Stimulated activated naive CD8-positive, alpha-beta T cell treated with anti-CD3 and anti-CD28 coated beads, Interleukin-15, Interleukin-2, amounts not matched to agents 100 ng/mL and 50 ng/mL, for 24 hours (primary cell): ENCODE measurements around the gene LINGO3.
A peak's percentile ranks its signal among the peaks of the same experiment; 100 is the strongest.

Experiments used
- H3K27ac Mint-ChIP-seq: one replicate; pipeline ENCODE4 v1.8.0; 2021; ENCODE audit warnings: mild to moderate bottlenecking, mixed read lengths
- H3K27me3 Mint-ChIP-seq: one replicate; pipeline ENCODE4 v1.8.0; 2021; ENCODE audit warnings: mixed read lengths
- H3K36me3 Mint-ChIP-seq: one replicate; pipeline ENCODE4 v1.8.0; 2021; ENCODE audit warnings: low read depth, mixed read lengths
- H3K4me1 Mint-ChIP-seq: one replicate; pipeline ENCODE4 v1.8.0; 2021; ENCODE audit warnings: low read depth, mixed read lengths
- H3K4me3 Mint-ChIP-seq: one replicate; pipeline ENCODE4 v1.8.0; 2021; ENCODE audit warnings: mild to moderate bottlenecking, mixed read lengths
- H3K9me3 Mint-ChIP-seq: one replicate; pipeline ENCODE4 v1.8.0; 2021; ENCODE audit warnings: mixed read lengths

LINGO3 gene

DNA sequence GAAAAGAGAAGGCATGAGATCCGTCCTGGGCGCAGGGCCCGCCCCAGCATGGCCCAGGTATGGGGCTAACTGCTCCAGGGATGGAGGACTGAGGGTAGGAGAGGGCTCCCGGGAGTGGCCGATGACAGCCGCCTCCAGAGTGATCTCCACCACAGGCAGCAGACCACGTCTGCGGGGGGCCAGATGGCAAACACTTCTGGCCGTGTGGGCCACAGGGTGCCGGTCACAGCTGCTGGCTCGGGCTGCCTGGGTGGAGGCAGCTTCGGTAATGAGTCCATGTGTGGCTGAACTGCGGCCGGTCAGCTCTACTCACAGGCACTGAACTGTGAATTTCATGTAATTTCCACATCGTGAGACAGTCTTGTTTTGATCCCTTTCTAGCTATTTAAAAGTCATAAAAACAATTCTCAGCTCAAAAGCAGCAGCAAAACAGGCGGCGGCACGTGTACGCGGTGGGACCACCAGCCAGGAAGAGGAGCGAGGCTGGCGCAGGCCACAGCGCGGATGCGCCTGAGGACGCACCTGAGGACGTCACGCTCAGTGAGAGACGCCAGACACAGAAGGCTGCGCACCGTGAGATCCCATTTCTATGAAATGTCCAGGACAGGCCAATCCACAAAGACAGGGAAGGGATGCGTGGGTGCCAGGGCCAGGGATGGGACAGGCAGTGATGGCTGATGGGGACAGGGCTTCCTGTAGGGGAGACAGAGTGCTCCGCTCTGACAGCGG lies 16.4 kb upstream of the LINGO3 start:
- no peaks in the 10 kb centered on the region for H3K27me3 Mint-ChIP-seq
- peaks cover 25% of the 10 kb centered on the region for H3K36me3 Mint-ChIP-seq
- peak overlapping the region; percentile 19 for H3K4me3 Mint-ChIP-seq
- H3K27ac Mint-ChIP-seq: peak overlapping the region; percentile 45
- peaks cover 43% of the 10 kb centered on the region for H3K4me1 Mint-ChIP-seq
- H3K9me3 Mint-ChIP-seq: no peaks in the 10 kb centered on the region

DNA sequence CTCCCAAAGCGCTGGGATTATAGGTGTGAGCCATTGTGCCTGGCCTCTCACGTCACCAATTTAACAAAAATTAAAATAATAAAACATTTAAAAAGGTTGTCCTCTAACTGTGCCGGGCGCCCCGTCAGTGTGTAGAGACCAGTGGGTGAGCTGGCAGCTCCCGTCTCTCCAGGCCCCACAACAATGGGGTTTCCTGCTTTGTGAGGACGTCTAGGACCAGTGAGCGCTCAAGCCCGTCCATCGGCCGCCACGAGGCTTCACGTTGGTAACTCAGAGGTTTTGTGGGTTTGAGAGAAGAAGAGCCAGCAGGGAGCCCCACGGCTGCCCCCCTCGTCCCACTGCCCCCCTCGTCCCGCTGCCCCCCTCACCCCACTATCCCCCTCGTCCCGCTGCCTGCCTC lies 15.8 kb upstream of the LINGO3 start:
- peaks cover 39% of the 10 kb centered on the region for H3K4me1 Mint-ChIP-seq
- H3K9me3 Mint-ChIP-seq: no peaks in the 10 kb centered on the region
- H3K27me3 Mint-ChIP-seq: no peaks in the 10 kb centered on the region
- H3K4me3 Mint-ChIP-seq: no peak overlapping the region
- H3K36me3 Mint-ChIP-seq: peaks cover 25% of the 10 kb centered on the region
- H3K27ac Mint-ChIP-seq: no peak overlapping the region

- peaks cover 13% of the 10 kb centered on the region for H3K36me3 Mint-ChIP-seq
Observed at GRCh38 chr19:2321565-2322283, 13.8 kb upstream of the LINGO3 start.

GRCh38 chr19:2320939-2321338 lies 13.0 kb upstream of the LINGO3 start:
- Mint-ChIP-seq H3K4me1 (peaks cover 20% of the 10 kb centered on the region), H3K4me3 (no peak overlapping the region), H3K27ac (no peak overlapping the region), H3K27me3 (no peaks in the 10 kb centered on the region), H3K9me3 (no peaks in the 10 kb centered on the region), H3K36me3 (peaks cover 7% of the 10 kb centered on the region)

More at GRCh38 chr19:2321565-2322283, 13.8 kb upstream of the LINGO3 start:
- H3K4me3 Mint-ChIP-seq: no peak overlapping the region
- no peak overlapping the region for H3K27ac Mint-ChIP-seq
- H3K9me3 Mint-ChIP-seq: no peaks in the 10 kb centered on the region
- H3K27me3 Mint-ChIP-seq: no peaks in the 10 kb centered on the region
- peaks cover 27% of the 10 kb centered on the region for H3K4me1 Mint-ChIP-seq

DNA sequence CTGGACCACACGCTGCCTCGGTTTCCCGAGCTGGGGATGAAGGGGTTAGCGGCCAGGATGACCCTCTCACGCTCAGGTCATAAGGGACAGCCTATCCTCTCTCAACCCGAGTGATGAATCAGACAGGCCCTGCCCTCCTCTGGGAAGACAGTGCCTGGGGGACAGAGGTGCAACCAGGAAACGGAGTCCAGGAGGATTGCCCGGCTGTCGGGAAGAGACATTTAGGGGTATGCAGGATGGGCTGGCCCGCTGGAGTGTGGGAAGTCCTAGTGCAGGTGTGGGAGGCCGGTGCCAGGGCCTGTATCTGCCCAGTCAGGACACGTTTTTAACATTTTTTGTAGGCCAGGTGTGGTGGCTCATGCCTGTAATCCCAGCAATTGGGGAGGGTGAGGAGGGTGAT lies 12.1 kb upstream of the LINGO3 start:
- H3K4me1 Mint-ChIP-seq: peaks cover 11% of the 10 kb centered on the region
- peaks cover 12% of the 10 kb centered on the region for H3K36me3 Mint-ChIP-seq
- H3K9me3 Mint-ChIP-seq: peaks cover 3% of the 10 kb centered on the region
- no peak overlapping the region for H3K4me3 Mint-ChIP-seq
- no peak overlapping the region for H3K27ac Mint-ChIP-seq
- peaks cover 5% of the 10 kb centered on the region for H3K27me3 Mint-ChIP-seq

- no peak overlapping the region for H3K4me3 Mint-ChIP-seq
- peaks cover 10% of the 10 kb centered on the region for H3K27me3 Mint-ChIP-seq
- peaks cover 11% of the 10 kb centered on the region for H3K36me3 Mint-ChIP-seq
- peaks cover 8% of the 10 kb centered on the region for H3K4me1 Mint-ChIP-seq
- H3K9me3 Mint-ChIP-seq: peaks cover 8% of the 10 kb centered on the region
- H3K27ac Mint-ChIP-seq: no peak overlapping the region
Observed at GRCh38 chr19:2319551-2319950, 11.6 kb upstream of the LINGO3 start.

GRCh38 chr19:2318923-2319322 lies 11.0 kb upstream of the LINGO3 start:
- Mint-ChIP-seq H3K9me3 (peaks cover 10% of the 10 kb centered on the region), H3K4me3 (no peak overlapping the region), H3K4me1 (peaks cover 3% of the 10 kb centered on the region), H3K27ac (no peak overlapping the region), H3K36me3 (peaks cover 10% of the 10 kb centered on the region), H3K27me3 (peaks cover 15% of the 10 kb centered on the region)

GRCh38 chr19:2317756-2318155 lies 9.8 kb upstream of the LINGO3 start:
- Mint-ChIP-seq H3K4me1 (peaks cover 3% of the 10 kb centered on the region), H3K27ac (no peak overlapping the region), H3K27me3 (peaks cover 23% of the 10 kb centered on the region), H3K9me3 (peaks cover 10% of the 10 kb centered on the region), H3K36me3 (peaks cover 10% of the 10 kb centered on the region), H3K4me3 (no peak overlapping the region)

GRCh38 chr19:2317300-2317699 lies 9.3 kb upstream of the LINGO3 start:
- no peak overlapping the region for H3K27ac Mint-ChIP-seq
- peaks cover 10% of the 10 kb centered on the region for H3K36me3 Mint-ChIP-seq
- no peak overlapping the region for H3K4me3 Mint-ChIP-seq
- peaks cover 3% of the 10 kb centered on the region for H3K4me1 Mint-ChIP-seq
- H3K27me3 Mint-ChIP-seq: peaks cover 23% of the 10 kb centered on the region
- peaks cover 10% of the 10 kb centered on the region for H3K9me3 Mint-ChIP-seq

DNA sequence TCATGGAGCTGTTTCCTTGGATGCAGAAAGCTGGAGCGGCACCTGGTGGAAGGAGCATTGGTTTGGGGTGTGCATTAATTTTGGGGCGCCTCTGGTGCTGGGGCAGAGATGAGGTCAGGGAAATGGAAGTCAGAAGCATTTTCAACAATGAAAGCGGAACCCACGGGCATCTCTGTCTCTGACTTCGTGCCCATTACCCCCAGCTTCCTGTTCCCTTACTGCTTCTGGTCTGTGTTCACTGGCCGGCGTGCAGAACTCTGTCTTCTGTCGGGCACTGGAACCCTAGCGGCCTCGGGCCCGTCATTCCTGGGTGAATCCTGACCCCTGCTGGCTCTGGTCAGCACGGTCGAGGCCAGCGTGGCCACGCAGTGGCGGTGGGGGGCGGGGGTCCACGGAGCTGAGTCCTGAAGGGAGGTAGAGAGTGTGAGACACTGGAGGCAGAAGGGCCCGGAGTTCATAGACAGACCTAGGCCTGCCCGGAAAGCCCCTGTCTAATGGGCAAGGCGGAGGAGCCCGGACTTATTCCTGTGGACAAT lies 7.9 kb upstream of the LINGO3 start:
- H3K27ac Mint-ChIP-seq: no peak overlapping the region
- peaks cover 3% of the 10 kb centered on the region for H3K4me1 Mint-ChIP-seq
- H3K36me3 Mint-ChIP-seq: peaks cover 10% of the 10 kb centered on the region
- peaks cover 10% of the 10 kb centered on the region for H3K9me3 Mint-ChIP-seq
- no peak overlapping the region for H3K4me3 Mint-ChIP-seq
- peaks cover 23% of the 10 kb centered on the region for H3K27me3 Mint-ChIP-seq

DNA sequence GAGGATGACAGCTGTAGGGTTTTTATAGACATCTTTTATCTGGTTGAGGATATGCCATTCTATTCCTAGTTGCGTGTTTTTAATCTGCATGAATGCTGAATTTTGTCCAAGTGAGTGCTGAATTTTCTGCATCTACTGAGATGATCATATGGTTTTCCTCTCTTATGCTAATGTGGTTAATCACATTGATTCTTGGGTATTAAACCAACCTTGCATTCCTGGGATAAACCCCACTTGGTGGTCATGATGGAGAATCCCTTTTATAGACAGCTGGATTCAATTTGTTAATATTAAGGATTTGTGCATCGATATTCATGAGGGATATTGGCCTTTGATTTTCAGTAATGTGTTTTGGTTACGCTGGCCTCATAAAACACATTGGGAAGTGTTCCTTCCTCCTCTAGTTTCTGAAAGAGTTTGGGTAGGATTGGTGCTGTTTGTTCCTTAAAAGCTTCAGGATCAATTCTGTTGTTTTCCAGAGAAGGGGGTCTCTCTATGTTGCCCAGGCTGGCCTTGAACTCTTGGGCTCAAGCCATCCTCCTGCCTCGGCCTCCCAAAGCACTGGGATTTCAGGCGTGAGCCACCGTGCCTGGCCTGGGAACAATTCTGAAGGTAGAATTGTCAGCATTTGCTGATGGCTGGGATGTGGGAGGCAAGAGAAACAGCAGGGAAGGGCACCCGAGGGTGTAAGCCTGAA lies 7.3 kb upstream of the LINGO3 start:
- Mint-ChIP-seq H3K9me3 (peaks cover 10% of the 10 kb centered on the region), H3K4me3 (no peak overlapping the region), H3K36me3 (peaks cover 10% of the 10 kb centered on the region), H3K4me1 (peaks cover 3% of the 10 kb centered on the region), H3K27ac (no peak overlapping the region), H3K27me3 (peaks cover 23% of the 10 kb centered on the region)

- H3K36me3 Mint-ChIP-seq: peaks cover 10% of the 10 kb centered on the region
- H3K4me3 Mint-ChIP-seq: no peak overlapping the region
- H3K9me3 Mint-ChIP-seq: peaks cover 10% of the 10 kb centered on the region
- peaks cover 35% of the 10 kb centered on the region for H3K27me3 Mint-ChIP-seq
- no peak overlapping the region for H3K27ac Mint-ChIP-seq
- peaks cover 3% of the 10 kb centered on the region for H3K4me1 Mint-ChIP-seq
Observed at GRCh38 chr19:2312820-2313501, 5.0 kb upstream of the LINGO3 start.

DNA sequence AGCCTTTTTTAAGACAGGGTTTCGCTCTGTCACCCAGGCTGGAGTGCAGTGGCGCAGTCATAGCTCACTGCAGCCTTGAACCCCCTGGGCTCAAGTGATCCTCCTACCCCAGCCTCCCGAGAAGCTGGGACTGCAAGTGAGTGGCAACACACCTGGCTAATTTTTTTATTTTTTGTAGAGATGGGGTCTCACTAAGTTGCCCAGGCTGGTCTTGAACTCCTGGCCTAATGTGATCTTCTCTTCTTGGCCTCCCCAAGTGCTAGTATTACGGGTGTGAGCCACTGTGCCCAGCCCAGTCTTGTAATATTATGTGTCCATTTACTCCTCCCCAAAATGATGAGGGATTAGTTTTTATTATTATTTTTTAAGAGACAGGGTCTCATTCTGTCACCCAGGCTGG lies 3.1 kb upstream of the LINGO3 start:
- H3K36me3 Mint-ChIP-seq: peaks cover 10% of the 10 kb centered on the region
- H3K4me3 Mint-ChIP-seq: no peak overlapping the region
- peaks cover 10% of the 10 kb centered on the region for H3K9me3 Mint-ChIP-seq
- peaks cover 3% of the 10 kb centered on the region for H3K4me1 Mint-ChIP-seq
- H3K27ac Mint-ChIP-seq: no peak overlapping the region
- H3K27me3 Mint-ChIP-seq: peaks cover 44% of the 10 kb centered on the region

- H3K27me3 Mint-ChIP-seq: peaks cover 37% of the 10 kb centered on the region
- peaks cover 3% of the 10 kb centered on the region for H3K4me1 Mint-ChIP-seq
- peaks cover under 1% of the 10 kb centered on the region for H3K36me3 Mint-ChIP-seq
- no peak overlapping the region for H3K27ac Mint-ChIP-seq
- H3K4me3 Mint-ChIP-seq: no peak overlapping the region
- peaks cover 5% of the 10 kb centered on the region for H3K9me3 Mint-ChIP-seq
Observed at GRCh38 chr19:2309734-2310362, 1.9 kb upstream of the LINGO3 start.
